ENCODE results near the gene DLEU7.

DNA sequence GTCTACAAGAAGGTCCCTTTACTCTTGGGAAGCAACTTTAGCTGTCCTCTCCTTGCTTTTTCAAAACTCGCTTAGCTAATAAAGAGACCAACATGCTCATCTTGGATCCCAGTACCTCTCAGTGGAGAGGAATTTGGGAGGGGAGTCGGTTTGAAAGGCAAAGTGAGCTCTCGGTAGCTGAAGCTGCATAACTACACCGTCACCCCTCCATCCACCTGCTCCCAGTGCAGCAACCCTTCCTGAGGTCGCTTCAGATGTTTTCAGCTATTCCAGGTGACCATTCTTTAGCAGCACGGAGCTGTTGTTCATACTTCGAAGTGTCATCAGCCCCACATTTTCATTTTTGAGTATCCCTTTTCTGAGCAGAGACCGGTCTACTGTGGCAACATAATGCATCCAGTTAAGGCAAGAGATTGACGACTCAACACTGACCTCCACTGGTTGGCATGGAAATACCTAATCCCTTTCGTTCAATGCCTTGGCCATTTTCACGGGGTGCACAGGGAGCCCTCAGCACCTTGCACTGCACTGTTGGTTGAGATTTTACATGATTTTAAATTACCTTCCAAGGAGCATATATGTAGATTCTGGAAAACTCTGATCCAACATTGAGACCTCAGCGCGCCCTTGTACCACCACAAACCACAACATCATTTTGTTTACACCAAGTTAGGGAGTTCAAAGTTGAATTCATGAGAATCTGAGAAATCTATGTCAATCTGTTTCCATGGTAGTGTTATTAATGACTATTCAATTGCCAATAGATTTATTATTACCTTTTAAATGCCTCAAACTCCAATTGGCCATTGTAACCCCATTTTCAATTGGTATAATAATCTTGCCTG lies 42.2 kb downstream of the DLEU7 start:
- TF ChIP-seq POLR2A (IDR thresholded peaks at IDR 0.05) = no peak
- TF ChIP-seq, protein P1, sequence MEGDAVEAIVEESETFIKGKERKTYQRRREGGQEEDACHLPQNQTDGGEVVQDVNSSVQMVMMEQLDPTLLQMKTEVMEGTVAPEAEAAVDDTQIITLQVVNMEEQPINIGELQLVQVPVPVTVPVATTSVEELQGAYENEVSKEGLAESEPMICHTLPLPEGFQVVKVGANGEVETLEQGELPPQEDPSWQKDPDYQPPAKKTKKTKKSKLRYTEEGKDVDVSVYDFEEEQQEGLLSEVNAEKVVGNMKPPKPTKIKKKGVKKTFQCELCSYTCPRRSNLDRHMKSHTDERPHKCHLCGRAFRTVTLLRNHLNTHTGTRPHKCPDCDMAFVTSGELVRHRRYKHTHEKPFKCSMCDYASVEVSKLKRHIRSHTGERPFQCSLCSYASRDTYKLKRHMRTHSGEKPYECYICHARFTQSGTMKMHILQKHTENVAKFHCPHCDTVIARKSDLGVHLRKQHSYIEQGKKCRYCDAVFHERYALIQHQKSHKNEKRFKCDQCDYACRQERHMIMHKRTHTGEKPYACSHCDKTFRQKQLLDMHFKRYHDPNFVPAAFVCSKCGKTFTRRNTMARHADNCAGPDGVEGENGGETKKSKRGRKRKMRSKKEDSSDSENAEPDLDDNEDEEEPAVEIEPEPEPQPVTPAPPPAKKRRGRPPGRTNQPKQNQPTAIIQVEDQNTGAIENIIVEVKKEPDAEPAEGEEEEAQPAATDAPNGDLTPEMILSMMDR (IDR thresholded peaks at IDR 0.05) = peak; percentile 46 to 72 (median 61)
- TF ChIP-seq EP300 (IDR thresholded peaks at IDR 0.05) = no peak
- no peak for TF ChIP-seq POLR2AphosphoS5 (IDR thresholded peaks at IDR 0.05)

All from gastroesophageal sphincter (tissue), 3 donors.